ENCODE measurements around the gene DACT1.

The DACT1 gene

DNA sequence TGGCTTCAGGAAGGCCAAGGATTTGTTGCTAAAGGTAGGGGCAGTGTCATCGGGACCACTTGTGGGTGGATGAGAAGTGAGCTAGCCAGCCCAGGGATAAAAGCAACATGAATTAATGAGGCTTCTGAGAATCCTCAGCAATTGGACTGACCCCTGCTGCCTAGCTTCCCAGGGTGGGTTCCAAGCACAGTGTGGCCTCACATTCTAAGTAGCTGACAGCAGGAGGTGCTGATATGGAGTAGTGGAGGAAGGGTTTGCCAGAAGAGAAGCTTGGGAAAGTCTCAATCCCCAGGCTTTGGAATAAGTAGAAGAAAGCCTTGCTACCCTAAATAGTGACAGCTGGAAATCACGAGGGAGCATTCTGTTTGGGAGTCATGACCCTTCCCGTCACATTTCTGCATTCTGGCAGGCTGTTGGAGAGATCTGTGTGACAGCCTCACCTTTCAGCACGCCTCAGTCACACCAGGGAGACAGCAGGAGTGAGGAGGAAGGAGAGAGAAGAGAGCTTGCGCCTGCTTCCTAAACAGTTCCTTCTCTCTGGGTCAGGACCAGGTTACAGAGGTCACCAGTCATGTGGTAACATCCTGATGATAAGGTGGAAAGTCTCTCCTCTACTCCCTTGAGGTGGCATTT, 31.2 kb downstream of the DACT1 start:
- no peak for DNase-seq

DNA sequence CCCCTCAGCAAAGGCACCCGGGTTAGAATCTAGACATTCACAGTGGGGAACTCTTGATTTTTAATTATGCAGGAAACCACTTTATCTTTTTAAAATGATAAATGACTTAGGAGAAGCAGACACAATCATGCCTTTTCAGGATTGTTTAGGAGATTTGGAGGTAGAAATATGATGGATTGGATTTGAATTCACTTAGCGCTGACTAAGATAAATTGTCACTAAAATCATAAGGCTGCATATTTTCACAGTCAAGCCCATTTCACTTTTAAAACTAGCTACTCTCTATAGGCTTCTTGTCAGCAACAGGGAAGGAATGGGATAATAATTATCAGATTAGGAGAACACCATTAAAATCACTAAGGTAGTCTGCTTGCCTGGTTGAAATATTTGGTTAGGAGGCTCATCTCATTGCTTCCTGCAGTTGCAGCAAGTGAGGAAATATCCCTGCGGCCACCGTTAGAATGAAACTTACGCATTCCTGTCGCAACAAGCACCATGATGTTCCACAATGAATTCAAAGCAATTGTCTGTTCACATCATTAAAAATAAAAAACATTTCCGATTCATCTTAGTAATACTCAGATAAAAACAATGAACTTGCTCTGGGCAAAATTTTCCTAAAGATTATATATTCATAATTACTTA, 31.9 kb downstream of the DACT1 start:
- no peak for DNase-seq

DNA sequence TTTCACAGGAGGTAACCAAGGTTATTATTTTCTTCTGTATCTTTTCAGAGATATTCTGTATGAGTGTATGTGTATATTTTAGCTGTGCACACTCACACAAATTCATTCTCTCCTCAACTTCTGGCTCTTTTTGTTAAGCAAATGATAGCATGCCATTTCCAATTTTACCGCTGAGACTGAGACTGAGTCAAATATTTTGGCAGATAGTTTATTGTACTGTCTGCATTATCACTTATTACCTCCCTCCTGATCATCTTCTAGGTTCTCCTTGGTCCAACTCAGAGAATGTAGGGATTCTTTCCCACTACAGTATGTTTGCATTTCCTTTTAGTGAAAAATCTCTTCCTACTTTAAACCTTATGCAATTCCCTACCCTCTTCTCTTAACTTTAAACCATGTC, 33.3 kb downstream of the DACT1 start:
- DNase-seq, result no peak

DNA sequence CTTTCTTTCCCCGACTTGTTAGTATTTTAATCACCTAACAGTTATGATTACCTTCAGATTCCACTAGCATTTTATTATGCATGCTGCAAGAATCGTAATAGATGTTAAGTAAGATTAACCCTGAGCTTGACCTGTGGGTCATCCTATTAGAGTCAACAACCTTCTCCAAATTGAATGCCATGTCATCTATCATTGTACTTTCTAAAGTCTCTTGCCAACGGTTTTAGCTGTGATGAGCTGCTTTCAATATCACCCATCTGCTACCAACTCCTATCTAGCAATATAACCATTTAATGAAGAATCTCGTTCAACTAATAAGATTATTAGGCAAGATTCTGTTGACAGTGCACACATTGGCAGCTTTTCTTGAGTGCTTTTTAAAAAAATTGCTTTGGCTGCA, 33.7 kb downstream of the DACT1 start:
- DNase-seq, result no peak

DNA sequence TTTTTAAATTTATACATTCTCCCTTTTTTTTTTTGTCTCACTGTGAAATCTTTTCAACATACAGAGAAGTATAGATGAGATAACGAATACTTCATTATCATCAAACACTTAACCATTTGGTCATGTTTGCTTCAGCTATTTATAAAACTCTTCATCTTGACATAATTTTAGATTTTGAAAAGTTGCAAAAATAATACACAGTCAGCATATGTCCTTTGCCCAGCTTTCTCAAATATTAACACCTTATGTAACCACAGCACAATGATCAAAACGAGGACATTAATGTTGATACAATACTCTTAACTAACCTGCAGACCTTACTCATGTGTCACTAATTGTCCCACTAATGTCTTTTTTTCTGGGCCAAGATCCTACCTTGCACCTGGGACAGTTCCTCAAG, 36.0 kb downstream of the DACT1 start:
- DNase-seq, result no peak

DNA sequence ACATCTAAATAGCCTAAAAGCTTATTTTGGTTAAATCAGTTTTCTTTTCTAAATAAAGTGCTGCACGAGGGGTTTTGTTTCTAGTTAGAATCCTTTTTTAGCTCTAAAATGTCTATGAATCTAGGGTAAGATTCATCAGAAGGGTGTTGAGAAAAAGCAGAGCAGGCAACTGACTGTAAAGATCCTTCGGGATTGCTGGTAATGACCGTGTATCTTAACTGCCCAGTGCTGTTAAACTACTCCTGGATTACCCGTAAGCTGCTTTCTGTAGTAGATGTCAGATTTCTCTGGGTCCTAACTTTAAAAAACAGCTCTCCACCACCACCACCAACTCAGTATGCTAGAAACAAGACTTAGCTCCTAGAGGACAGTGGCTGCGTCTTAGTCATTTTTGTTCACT, 39.2 kb downstream of the DACT1 start:
- DNase-seq, result no peak

DNA sequence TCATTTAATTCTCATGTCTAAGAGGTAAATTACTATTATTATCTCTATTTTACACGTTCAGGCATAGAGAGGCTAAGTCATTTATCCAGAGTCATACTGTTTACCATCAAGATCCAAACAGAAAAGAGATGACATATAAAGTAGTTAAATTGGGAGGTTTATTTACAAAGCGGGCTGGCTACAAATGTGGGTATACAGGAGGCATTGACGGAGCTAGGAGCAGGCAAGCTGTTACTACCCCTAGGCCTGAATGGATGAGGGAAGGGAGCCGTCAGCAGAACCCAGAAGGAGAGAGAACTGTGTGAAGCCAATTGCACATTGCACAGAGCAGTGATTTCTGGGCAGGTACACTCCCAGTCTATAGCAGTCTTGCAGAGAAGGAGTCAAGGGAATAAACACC, 39.8 kb downstream of the DACT1 start:
- DNase-seq, result no peak

DNA sequence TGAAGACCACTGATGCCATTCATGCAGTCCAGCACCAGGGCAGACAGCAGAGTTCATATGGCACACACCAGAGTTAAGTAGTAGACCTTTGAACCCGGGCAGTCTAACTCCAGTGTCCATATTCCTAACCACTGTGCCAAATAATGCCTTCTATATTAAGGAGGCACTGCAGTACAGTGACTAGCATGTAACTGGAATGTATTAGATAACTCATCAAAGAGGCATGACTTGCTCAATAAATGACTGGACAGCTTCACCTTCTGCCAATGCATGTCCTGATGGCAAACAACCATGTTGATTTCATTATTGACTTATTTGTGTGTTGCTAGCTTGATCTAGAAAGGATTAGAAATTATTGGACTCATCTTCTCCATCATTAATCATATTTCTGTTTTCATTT, 40.2 kb downstream of the DACT1 start:
- DNase-seq, result no peak

DNA sequence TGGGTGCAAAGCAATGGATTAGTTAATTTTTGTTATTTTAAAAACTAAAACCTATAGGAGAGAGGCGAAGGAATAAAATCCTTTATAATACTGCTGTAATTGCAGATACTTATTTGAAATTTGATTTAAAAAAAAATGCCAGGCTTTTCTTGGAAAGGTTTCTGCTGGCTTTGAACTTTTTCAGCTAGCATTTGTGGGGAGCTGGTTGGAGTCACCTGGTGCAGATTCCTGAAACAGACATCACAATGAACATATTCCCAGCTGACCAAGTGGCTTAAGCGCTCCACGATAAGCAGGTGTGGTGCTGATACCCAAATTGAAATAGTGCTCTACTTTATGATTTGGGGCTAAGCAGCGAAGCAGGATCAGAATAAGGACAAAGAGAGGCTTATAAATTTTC, 42.9 kb downstream of the DACT1 start:
- DNase-seq, result no peak

DNA sequence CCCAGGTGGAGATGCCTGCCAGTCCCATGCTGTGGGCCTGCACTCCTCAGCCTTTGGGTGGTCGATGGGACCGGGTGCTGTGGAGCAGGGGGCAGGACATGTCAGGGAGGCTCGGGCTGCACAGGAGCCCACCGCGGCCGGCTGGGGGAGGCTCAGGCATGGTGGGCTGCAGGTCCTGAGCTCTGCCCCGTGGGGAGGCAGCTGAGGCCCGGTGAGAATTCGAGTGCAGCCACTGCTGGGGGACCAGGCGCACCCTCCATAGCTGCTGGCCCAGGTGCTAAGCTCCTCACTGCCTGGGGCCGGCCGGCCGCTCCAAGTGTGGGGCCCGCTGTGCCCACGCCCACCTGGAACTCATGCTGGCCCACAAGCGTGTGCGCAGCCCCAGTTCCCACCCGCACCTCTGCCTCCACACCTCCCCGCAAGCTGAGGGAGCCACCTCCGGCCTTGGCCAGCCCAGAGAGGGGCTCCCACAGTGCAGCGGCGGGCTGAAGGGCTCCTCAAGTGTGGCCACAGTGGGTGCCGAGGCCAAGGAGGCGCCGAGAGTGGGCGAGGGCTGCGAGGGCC, 49.6 kb downstream of the DACT1 start:
- no peak for DNase-seq

DNA sequence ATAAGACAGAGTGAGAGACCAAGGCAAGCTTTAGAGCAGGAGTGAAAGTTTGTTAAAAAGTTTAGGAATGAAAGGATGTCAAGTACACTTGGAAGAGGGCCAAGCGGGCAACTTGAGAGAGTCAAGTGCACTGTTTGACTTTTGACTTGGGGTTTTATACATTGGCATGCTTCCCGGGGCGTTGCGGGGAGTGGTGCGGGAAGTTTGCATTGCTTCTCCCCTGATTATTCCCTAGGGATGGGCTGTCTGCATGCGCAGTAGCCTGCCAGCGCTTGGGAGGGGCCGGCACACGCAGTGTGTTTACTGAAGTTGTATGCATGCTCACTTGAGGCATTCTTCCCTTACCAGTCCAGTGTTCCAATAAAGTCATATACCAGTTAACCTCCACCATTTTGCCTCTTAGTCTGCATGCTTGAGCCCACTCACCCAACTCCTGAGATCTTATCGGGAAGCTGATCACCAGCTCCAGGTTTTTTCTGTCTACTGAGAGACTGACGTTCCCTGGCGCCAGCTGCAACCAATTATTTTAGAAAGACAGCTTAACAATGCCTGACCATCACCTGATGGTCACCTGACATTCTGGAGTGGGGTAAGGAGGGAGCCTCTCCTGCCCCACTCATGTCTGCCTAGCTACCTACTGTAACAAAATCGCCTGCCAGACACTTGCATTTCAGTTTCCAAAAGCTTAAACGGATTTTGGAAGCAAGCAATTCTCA, 53.2 kb downstream of the DACT1 start:
- DNase-seq, result peak; percentile 90

DNA sequence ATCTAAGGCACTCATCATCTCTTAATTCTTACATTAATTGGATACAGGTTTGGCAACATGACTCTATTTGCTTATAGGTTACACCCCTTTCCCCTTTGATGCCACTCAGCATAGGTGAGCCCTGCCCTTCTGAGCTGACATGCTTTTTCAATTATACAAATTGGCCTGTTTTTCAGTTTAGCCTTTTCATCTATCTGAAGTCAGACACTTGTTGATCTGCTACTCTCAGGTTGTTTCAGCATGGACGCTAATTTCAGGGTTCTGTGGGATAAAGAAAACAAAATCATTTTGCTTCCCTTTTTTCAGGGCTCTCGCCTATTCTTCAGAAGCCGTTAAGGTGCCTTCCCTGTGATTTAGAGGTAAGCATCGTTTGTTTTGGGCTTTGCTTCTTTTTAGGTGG, 55.3 kb downstream of the DACT1 start:
- DNase-seq, result no peak

DNA sequence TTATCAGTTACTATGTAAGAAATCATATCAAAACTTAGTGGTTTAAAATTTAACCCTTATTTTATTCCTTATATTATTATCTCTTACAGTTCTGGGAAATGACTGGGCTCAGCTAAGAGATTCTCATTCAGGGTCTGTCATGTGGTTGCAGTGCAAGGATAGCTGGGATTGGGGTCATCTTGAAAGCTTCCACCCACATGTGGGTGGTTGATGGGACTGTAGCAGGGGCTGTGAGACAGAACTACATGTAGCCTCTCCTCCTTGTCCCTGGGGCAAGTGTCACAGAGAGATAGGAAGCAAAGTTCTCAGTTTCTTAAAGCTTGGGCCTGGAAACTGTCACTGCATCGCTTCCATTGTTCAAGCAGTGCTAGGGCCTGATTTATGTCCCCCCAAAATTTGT, 57.8 kb downstream of the DACT1 start:
- no peak for DNase-seq

DNA sequence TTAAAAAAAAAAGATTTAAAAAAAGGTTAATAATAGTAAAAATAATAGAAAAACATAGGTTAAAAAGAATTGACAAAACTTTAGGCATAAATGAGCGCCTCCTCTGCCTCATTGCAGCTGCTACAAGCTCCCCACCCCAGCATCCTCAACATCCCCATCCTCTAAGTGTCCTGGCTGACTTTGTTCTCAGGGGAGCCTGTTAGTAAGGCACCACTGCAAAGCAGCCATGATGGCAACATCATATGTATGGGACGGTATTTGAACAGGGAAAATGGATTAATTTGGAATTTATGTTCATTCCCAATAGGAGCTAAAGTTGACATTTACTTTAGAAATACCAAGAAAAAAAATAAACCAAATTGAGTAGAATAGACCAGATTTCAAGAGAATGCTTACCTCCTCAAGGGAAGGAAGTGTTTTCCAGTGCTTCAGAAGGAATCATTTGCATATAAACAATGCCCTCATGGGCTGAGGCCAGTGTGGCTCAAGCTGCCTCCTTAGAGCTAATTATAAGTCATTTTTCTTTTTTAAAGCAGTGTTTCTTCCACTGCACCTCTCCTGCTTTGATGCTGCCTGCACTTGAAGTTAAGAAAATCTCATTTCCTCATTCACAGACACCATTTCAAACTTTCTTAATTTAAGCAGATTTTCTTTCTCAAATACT, 59.6 kb downstream of the DACT1 start:
- DNase-seq, result no peak
